SK-N-SH (cell line): Measurements from ENCODE around the gene FASTKD2. TPM values are rescaled to one million over a fixed set of nuclear protein-coding genes. Genes with fewer than 3 reads are reported as not detected.

Experiments
- CTCF ChIA-PET: fragments of 300-600, 350-600 bp; formaldehyde crosslinking; extraction: SDS; loops from one replicate; lab custom pipeline; 2021; lab: Yijun Ruan, JAX
- POLR2A ChIA-PET: fragments of 350-600 bp; sonication (Branson Sonifier 250); formaldehyde crosslinking; extraction: SDS; loops from one replicate; lab custom pipeline; 2020; ENCODE audit warnings: antibody characterized with exemption, inconsistent platforms; lab: Yijun Ruan, JAX
- DNase-seq: peaks from one replicate; pipeline ENCODE4 v3.0.0; 2012
- H2AFZ ChIP-seq: fragments of 200-600 bp; sonication (generic); 2 replicates; pipeline ENCODE4 v1.8.1; 2016; ENCODE audit warnings: antibody characterized with exemption, mild to moderate bottlenecking, low read depth
- H3F3A ChIP-seq: fragments of 200-600 bp; sonication (generic); replicated peaks from 2 replicates; pipeline ENCODE3; 2016; ENCODE audit warnings: antibody characterized with exemption, mild to moderate bottlenecking; ENCODE audit not compliant: insufficient read depth
- H3K27ac ChIP-seq, 2 experiments: fragments of 200-500 bp in 1 of 2; fragments of 200-600 bp in 1 of 2; sonication (Bioruptor generic) in 1 of 2; sonication (generic), shearing (Covaris generic) in 1 of 2; 2 replicates each; pipeline versions ENCODE4 v1.5.1 to v1.6.1; 2014 to 2016; ENCODE audit warnings: low read depth in 2 of 2, inconsistent platforms in 1 of 2, low read length in 1 of 2, mild to moderate bottlenecking in 1 of 2, mixed read lengths in 1 of 2
- H3K27me3 ChIP-seq: fragments of 200-600 bp; sonication (generic), shearing (Covaris generic); 2 replicates; pipeline ENCODE4 v1.6.1; 2016; ENCODE audit warnings: mixed run types; ENCODE audit not compliant: insufficient read depth
- H3K36me3 ChIP-seq, 2 experiments: fragments of 200-500 bp in 1 of 2; fragments of 200-600 bp in 1 of 2; sonication (Bioruptor generic) in 1 of 2; sonication (generic) in 1 of 2; replicated peaks in 1 of 2; 2 replicates each; pipeline versions ENCODE3 to v1.5.1; 2014 to 2016; ENCODE audit warnings: low read length in 1 of 2, mild to moderate bottlenecking in 1 of 2; ENCODE audit not compliant: insufficient read depth in 2 of 2, control insufficient read depth in 1 of 2
- H3K4me1 ChIP-seq, 2 experiments: fragments of 200-500 bp in 1 of 2; fragments of 200-600 bp in 1 of 2; sonication (Bioruptor generic) in 1 of 2; sonication (generic), shearing (Covaris generic) in 1 of 2; 2 replicates each; pipeline versions ENCODE4 v1.5.1 to v1.6.1; 2014 to 2016; ENCODE audit warnings: low read depth in 1 of 2, low read length in 1 of 2, mixed run types in 1 of 2; ENCODE audit not compliant: insufficient read depth in 2 of 2, control insufficient read depth in 1 of 2
- H3K4me2 ChIP-seq: fragments of 200-600 bp; sonication (generic), shearing (Covaris generic); 2 replicates; pipeline ENCODE4 v1.6.1; 2017; ENCODE audit warnings: mixed run types
- H3K4me3 ChIP-seq, 2 experiments: fragments of 200-500 bp in 1 of 2; fragments of 200-600 bp in 1 of 2; sonication (Bioruptor generic) in 1 of 2; sonication (generic), shearing (Covaris generic) in 1 of 2; 2 replicates each; pipeline versions ENCODE4 v1.5.1 to v1.8.1; 2014 to 2016; ENCODE audit warnings: low read depth in 2 of 2, inconsistent platforms in 1 of 2, low read length in 1 of 2, mild to moderate bottlenecking in 1 of 2, mixed read lengths in 1 of 2, moderate library complexity in 1 of 2
- H3K79me2 ChIP-seq: fragments of 200-600 bp; sonication (generic); 2 replicates; pipeline ENCODE4 v1.8.1; 2017; ENCODE audit warnings: mild to moderate bottlenecking; ENCODE audit not compliant: insufficient read depth
- H3K9ac ChIP-seq: fragments of 200-600 bp; sonication (generic); 2 replicates; pipeline ENCODE4 v1.6.1; 2017; ENCODE audit warnings: mixed run types
- H3K9me2 ChIP-seq: fragments of 200-600 bp; sonication (generic); 2 replicates; pipeline ENCODE4 v1.6.1; 2017; ENCODE audit warnings: mixed run types
- H3K9me3 ChIP-seq: fragments of 200-600 bp; sonication (generic); 2 replicates; pipeline ENCODE4 v1.6.1; 2017; ENCODE audit warnings: mixed run types, mild to moderate bottlenecking, moderate library complexity
- H4K20me1 ChIP-seq: fragments of 200-600 bp; sonication (generic); 2 replicates; pipeline ENCODE4 v1.6.1; 2017; ENCODE audit warnings: mild to moderate bottlenecking, mixed run types; ENCODE audit not compliant: insufficient read depth
- CHD2 ChIP-seq: fragments of 150-350 bp; IDR thresholded peaks from 2 replicates; pipeline ENCODE4 v1.6.1; 2018; ENCODE audit warnings: low read length; ENCODE audit not compliant: partially characterized antibody
- ELF1 ChIP-seq: IDR thresholded peaks from 2 replicates; pipeline ENCODE4 v1.4.0; 2012
- FOXM1 ChIP-seq: IDR thresholded peaks from 2 replicates; pipeline ENCODE4 v1.4.0; 2012; ENCODE audit warnings: low read depth, mild to moderate bottlenecking
- JUND ChIP-seq: IDR thresholded peaks from 2 replicates; pipeline ENCODE4 v1.4.0; 2012
- NRF1 ChIP-seq: IDR thresholded peaks from 2 replicates; pipeline ENCODE4 v1.6.1; 2012; ENCODE audit warnings: low read depth, mild to moderate bottlenecking, low read length
- POLR2AphosphoS5 ChIP-seq: IDR thresholded peaks from 2 replicates; pipeline ENCODE4 v1.6.1; 2012; ENCODE audit warnings: low read depth, low read length
- RCOR1 ChIP-seq: fragments of 150-350 bp; IDR thresholded peaks from 2 replicates; pipeline ENCODE4 v1.6.1; 2017; ENCODE audit warnings: antibody characterized with exemption, low read length
- RFX5 ChIP-seq: IDR thresholded peaks from 2 replicates; pipeline ENCODE4 v1.6.1; 2012; ENCODE audit warnings: mild to moderate bottlenecking, improper control_type of control experiment, low read length
- SMC3 ChIP-seq: IDR thresholded peaks from 2 replicates; pipeline ENCODE4 v1.6.1; 2012; ENCODE audit warnings: low read depth, low read length, improper control_type of control experiment
- TAF1 ChIP-seq: IDR thresholded peaks from 2 replicates; pipeline ENCODE4 v1.6.1; 2012; ENCODE audit warnings: low read depth, mild to moderate bottlenecking, low read length, moderate library complexity, borderline replicate concordance
- TEAD4 ChIP-seq: IDR thresholded peaks from 2 replicates; pipeline ENCODE4 v1.4.0; 2012; ENCODE audit warnings: mild to moderate bottlenecking, borderline replicate concordance; ENCODE audit not compliant: insufficient read depth
- whole genome bisulfite sequencing: methylation state at CpG from one replicate; pipeline ENCODE4 v1.1.6; 2017; ENCODE audit warnings: low lambda C conversion rate; 5-methylcytosine and 5-hydroxymethylcytosine counted together
- polyA plus RNA-seq, 3 experiments: library from polyadenylated mRNA; depleted of rRNA; stranded (reverse); fragments of >200 nt; gene quantifications; 2 replicates each; pipeline ENCODE4 v1.2.3, GENCODE V29; 2012
- TF ChIP-seq, protein P1 (sequence below): fragments of 200-600 bp; sonication (generic); IDR thresholded peaks from 2 replicates; pipeline ENCODE4 v1.6.1; 2017; ENCODE audit warnings: antibody characterized with exemption, mild to moderate bottlenecking, moderate library complexity
- TF ChIP-seq, protein P2 (sequence below): IDR thresholded peaks from 2 replicates; pipeline ENCODE4; 2012
- TF ChIP-seq, protein P3 (sequence below): IDR thresholded peaks from 2 replicates; pipeline ENCODE4 v1.4.0; 2012; ENCODE audit warnings: low read depth
- TF ChIP-seq, protein P4 (sequence below): fragments of 150-350 bp; IDR thresholded peaks from 2 replicates; pipeline ENCODE4 v1.6.1; 2016; ENCODE audit warnings: mild to moderate bottlenecking, low read depth, low read length

The FASTKD2 gene
- polyA plus RNA-seq, 1 of the 3 experiments (the other 2 are of a cell fraction): 15.1 TPM

DNA sequence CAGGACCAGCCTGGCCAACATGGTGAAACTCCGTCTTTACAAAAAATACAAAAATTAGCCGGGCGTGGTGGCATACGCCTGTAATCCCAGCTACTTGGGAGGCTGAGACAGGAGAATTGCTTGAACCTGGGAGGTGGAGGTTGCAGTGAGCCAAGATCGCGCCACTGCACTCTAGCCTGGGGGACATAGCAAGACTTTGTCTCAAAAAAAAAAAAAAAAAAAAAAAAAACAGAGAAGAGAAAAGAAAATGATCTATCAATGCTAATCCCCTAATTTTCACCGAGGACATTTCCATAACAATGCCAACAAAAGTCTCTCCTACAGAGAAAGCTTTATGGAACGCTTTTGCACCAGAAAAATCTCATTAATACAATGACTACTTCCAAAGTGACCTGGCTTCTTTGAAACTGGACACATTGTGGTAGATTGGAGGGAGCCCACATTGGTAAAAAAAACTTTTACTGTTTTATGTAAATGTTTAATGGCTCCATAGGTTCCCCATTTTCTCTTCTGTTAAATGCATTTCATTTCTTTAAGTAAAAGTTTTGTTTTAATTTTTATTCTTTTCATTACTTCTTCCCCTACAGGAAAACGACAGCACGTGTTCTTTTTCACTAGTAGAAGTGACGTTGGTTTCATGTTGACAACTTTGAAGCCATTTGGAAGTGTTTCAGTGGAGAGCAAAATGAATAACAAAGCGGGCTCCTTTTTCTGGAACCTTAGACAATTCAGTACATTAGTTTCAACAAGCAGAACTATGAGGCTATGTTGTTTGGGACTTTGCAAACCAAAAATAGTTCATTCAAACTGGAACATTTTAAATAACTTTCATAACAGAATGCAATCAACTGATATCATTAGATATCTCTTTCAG, 888 bp downstream of the FASTKD2 start:
- H3K4me3 ChIP-seq: peak overlapping the region; percentile 73 to 92
- ChIA-PET POLR2A (no interaction called here), CTCF (interaction anchor here (2.2 to 2.5 kb wide), 2 partner anchors 16 kb away, joined by 9 to 11 read pairs; no protein-coding TSS in a partner anchor)
- H2AFZ ChIP-seq: peak overlapping the region; percentile 99
- H3K27ac ChIP-seq: peak overlapping the region in 1 of 2 experiments; percentile 80; a peak in 2 of 4 replicates
- H3K36me3 ChIP-seq: peaks cover 33 to 37% of the 10 kb centered on the region in 2 experiments
- peaks cover 48% of the 10 kb centered on the region for H3K79me2 ChIP-seq
- no peaks in the 10 kb centered on the region for H3K9me2 ChIP-seq
- H3F3A ChIP-seq: no peaks in the 10 kb centered on the region
- WGBS: 32% methylated on average over 12 of the region's 12 CpGs
- H3K9me3 ChIP-seq: no peaks in the 10 kb centered on the region
- no peaks in the 10 kb centered on the region for H4K20me1 ChIP-seq
- H3K9ac ChIP-seq: peak overlapping the region; percentile 79
- peaks cover 0 to 5% of the 10 kb centered on the region in 2 experiments; a peak in 2 of 4 replicates for H3K4me1 ChIP-seq
- H3K27me3 ChIP-seq: no peaks in the 10 kb centered on the region
- TF ChIP-seq, protein P1, sequence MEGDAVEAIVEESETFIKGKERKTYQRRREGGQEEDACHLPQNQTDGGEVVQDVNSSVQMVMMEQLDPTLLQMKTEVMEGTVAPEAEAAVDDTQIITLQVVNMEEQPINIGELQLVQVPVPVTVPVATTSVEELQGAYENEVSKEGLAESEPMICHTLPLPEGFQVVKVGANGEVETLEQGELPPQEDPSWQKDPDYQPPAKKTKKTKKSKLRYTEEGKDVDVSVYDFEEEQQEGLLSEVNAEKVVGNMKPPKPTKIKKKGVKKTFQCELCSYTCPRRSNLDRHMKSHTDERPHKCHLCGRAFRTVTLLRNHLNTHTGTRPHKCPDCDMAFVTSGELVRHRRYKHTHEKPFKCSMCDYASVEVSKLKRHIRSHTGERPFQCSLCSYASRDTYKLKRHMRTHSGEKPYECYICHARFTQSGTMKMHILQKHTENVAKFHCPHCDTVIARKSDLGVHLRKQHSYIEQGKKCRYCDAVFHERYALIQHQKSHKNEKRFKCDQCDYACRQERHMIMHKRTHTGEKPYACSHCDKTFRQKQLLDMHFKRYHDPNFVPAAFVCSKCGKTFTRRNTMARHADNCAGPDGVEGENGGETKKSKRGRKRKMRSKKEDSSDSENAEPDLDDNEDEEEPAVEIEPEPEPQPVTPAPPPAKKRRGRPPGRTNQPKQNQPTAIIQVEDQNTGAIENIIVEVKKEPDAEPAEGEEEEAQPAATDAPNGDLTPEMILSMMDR: no peak
- no peak for TF ChIP-seq RFX5
- TF ChIP-seq NRF1: no peak
- TF ChIP-seq TEAD4: no peak
- TF ChIP-seq JUND: no peak
- TF ChIP-seq CHD2: no peak
- no peak for TF ChIP-seq SMC3
- TF ChIP-seq, protein P2, sequence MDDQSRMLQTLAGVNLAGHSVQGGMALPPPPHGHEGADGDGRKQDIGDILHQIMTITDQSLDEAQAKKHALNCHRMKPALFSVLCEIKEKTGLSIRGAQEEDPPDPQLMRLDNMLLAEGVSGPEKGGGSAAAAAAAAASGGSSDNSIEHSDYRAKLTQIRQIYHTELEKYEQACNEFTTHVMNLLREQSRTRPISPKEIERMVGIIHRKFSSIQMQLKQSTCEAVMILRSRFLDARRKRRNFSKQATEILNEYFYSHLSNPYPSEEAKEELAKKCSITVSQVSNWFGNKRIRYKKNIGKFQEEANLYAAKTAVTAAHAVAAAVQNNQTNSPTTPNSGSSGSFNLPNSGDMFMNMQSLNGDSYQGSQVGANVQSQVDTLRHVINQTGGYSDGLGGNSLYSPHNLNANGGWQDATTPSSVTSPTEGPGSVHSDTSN: no peak
- TF ChIP-seq RCOR1: no peak
- peak overlapping the region; percentile 82 for H3K4me2 ChIP-seq
- DNase-seq: no peak

DNA sequence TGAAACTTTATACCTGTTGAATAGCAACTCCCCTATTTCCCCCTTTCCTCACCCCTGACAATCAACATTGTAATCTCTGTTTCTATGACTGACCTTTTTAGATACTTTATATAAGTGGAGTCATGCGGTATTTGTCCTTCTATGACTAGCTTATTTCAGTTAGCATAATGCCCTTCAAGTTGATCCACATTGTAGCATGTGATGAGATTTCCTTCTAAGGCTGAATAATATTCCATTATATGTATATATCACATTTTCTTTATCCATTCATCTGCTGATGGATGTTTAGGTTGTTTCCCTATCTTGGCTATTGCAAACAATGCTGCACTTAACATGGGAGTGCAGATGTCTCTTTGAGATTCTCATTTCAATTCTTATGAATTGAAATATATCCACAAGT, 9.5 kb downstream of the FASTKD2 start:
- CTCF ChIA-PET: interaction anchor here (4.0 kb wide), 1 partner anchor 9 kb away, joined by 17 read pairs; no protein-coding TSS in a partner anchor

More for the DNA sequence above, 9.5 kb downstream of the FASTKD2 start:
- Histone ChIP-seq H3K4me1 (no peaks in the 10 kb centered on the region), H3K4me2 (no peak overlapping the region), H4K20me1 (no peaks in the 10 kb centered on the region), H3K27ac (no peak overlapping the region), H3K27me3 (no peaks in the 10 kb centered on the region), H2AFZ (no peak overlapping the region), H3K9me2 (no peaks in the 10 kb centered on the region), H3K36me3 (peaks cover 83 to 90% of the 10 kb centered on the region in 2 experiments), H3F3A (no peaks in the 10 kb centered on the region), H3K4me3 (no peak overlapping the region), H3K9ac (no peak overlapping the region), H3K9me3 (peaks cover 8% of the 10 kb centered on the region; the same call in 1 of the 2 replicates), H3K79me2 (peaks cover 40% of the 10 kb centered on the region; the same call in 1 of the 2 replicates)
- WGBS: 97% methylated on average over 1 of the region's 1 CpG
- no peak for DNase-seq
- no peak for TF ChIP-seq TAF1
- TF ChIP-seq, protein P3, sequence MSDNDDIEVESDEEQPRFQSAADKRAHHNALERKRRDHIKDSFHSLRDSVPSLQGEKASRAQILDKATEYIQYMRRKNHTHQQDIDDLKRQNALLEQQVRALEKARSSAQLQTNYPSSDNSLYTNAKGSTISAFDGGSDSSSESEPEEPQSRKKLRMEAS: no peak
- TF ChIP-seq POLR2AphosphoS5: no peak
- TF ChIP-seq CHD2: no peak
- TF ChIP-seq, protein P4, sequence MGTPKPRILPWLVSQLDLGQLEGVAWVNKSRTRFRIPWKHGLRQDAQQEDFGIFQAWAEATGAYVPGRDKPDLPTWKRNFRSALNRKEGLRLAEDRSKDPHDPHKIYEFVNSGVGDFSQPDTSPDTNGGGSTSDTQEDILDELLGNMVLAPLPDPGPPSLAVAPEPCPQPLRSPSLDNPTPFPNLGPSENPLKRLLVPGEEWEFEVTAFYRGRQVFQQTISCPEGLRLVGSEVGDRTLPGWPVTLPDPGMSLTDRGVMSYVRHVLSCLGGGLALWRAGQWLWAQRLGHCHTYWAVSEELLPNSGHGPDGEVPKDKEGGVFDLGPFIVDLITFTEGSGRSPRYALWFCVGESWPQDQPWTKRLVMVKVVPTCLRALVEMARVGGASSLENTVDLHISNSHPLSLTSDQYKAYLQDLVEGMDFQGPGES: no peak
- no peak for TF ChIP-seq SMC3
- no peak for TF ChIP-seq FOXM1
- TF ChIP-seq ELF1: no peak
- POLR2A ChIA-PET: no interaction called here
